GM19240 (cell line): ENCODE data around the gene ST8SIA1.
"Not testable (repeated sequence)": the region's sequence is repeated elsewhere in the genome, so short reads cannot be mapped to it uniquely, and the experiment has no call there.

Source experiments
- DNase-seq: peaks from one replicate; pipeline ENCODE4 v3.0.0; 2011; ENCODE audit warnings: low spot score; ENCODE audit not compliant: insufficient read length

Gene ST8SIA1

GRCh38 chr12:22172501-22172900 lies 162.0 kb downstream of the ST8SIA1 start:
- DNase-seq, result no peak

- DNase-seq, result no peak
Observed at GRCh38 chr12:22169376-22169775, 165.1 kb downstream of the ST8SIA1 start.

GRCh38 chr12:22164139-22164538 lies 170.4 kb downstream of the ST8SIA1 start:
- no peak for DNase-seq

GRCh38 chr12:22163594-22163993 lies 170.9 kb downstream of the ST8SIA1 start:
- DNase-seq, result no peak

- DNase-seq, result no peak
Observed at GRCh38 chr12:22160396-22161003, 174.0 kb downstream of the ST8SIA1 start.

- not testable (repeated sequence) for DNase-seq
Observed at GRCh38 chr12:22149286-22149685, 185.2 kb downstream of the ST8SIA1 start.

GRCh38 chr12:22146686-22147085 lies 187.8 kb downstream of the ST8SIA1 start:
- not testable (repeated sequence) for DNase-seq
